HFFc6 (cell line): ENCODE results near the gene NT5M. TPM values are rescaled to one million over a fixed set of nuclear protein-coding genes. Genes with fewer than 3 reads are reported as not detected.
"Not testable (repeated sequence)": the region's sequence is repeated elsewhere in the genome, so short reads cannot be mapped to it uniquely, and the experiment has no call there.

Source experiments
- DNase-seq: peaks from one replicate; pipeline ENCODE4 v3.0.0-alpha.2; 2018
- H3K27ac Mint-ChIP-seq: 2 replicates; pipeline ENCODE4 v1.8.0; 2020; ENCODE audit warnings: mild to moderate bottlenecking, mixed read lengths
- H3K27me3 Mint-ChIP-seq: 2 replicates; pipeline ENCODE4 v1.8.0; 2021; ENCODE audit warnings: mild to moderate bottlenecking, moderate library complexity, mixed read lengths; ENCODE audit not compliant: insufficient read depth
- H3K36me3 Mint-ChIP-seq: 2 replicates; pipeline ENCODE4 v1.8.0; 2021; ENCODE audit warnings: low read depth, mixed read lengths
- H3K4me1 Mint-ChIP-seq: 2 replicates; pipeline ENCODE4 v1.8.0; 2020; ENCODE audit warnings: low read depth, mixed read lengths
- H3K4me3 Mint-ChIP-seq: 2 replicates; pipeline ENCODE4 v1.8.0; 2020; ENCODE audit warnings: mild to moderate bottlenecking, moderate library complexity, mixed read lengths
- H3K9me3 Mint-ChIP-seq: 2 replicates; pipeline ENCODE4 v1.8.0; 2020; ENCODE audit warnings: mild to moderate bottlenecking, mixed read lengths
- long read RNA-seq: library from polyadenylated mRNA; unstranded; transcript quantifications from one replicate; pipeline ENCODE4 v2.0.0, GENCODE V29; 2019
- total RNA-seq, 6 experiments: library from RNA; stranded (reverse); fragmentation: NEBNext Ultra II Directional; extraction: Animal tissue kit (Norgen Biotek cat#: 25700); gene quantifications; 2 replicates in 1 of 6; 3 replicates in 5 of 6; pipeline ENCODE4 v1.2.3, GENCODE V29; 2021
- TF ChIP-seq, protein P1 (sequence below): fragments of 200-600 bp; sonication (generic); IDR thresholded peaks from 2 replicates; pipeline ENCODE4 v1.5.0; 2021; ENCODE audit warnings: antibody characterized with exemption, mild to moderate bottlenecking

The NT5M gene
- total RNA-seq: under 1 TPM; 0.20 to 0.83 (median 0.60) TPM
- long read RNA-seq: 0 reads

DNA sequence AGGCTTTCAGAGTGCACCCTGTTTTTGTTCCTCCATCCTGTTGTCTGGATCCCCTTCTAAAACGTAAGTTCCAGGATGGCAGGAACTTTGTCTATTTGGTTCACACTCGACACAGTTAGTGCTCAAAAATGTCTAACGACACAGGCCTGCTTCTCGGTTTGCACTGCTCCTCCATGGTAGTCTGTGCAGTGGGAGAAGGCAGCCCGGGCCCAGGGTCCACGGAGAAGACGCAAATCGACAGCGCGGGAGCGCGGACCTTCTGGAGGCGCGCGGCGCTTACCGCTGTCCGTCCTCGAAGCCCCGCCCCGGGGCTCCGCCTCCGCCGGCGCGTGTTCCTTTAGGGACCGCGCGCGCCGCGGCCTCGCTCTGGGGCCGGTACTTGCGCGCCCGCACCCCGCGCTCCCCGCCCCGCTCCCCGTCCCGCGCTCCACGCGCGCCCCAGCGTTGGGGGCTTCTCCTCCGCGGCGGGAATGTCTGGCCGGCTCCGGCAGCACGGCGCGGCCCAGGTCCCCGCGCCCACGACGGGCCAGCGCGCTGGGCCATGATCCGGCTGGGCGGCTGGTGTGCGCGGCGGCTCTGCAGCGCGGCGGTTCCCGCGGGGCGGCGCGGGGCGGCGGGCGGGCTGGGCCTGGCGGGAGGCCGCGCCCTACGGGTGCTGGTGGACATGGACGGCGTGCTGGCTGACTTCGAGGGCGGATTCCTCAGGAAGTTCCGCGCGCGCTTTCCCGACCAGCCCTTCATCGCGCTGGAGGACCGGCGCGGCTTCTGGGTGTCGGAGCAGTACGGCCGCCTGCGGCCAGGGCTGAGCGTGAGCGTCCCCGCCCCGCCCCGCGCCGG, at the start of gene NT5M:
TSS of gene NT5M (plus strand) at position 364 of the 837 bp plus-strand sequence. CDS start at position 542, 178 bp downstream.
- Mint-ChIP-seq H3K36me3 (no peaks in the 10 kb centered on the region), H3K27ac (peak within 1 kb of the TSS; percentile 49; the same call in 1 of the 2 replicates), H3K4me3 (peak within 1 kb of the TSS; percentile 89), H3K4me1 (peaks cover 26% of the 10 kb centered on the region), H3K9me3 (no peaks in the 10 kb centered on the region), H3K27me3 (peaks cover 3% of the 10 kb centered on the region)
- peak; percentile 31 for DNase-seq
- TF ChIP-seq, protein P1, sequence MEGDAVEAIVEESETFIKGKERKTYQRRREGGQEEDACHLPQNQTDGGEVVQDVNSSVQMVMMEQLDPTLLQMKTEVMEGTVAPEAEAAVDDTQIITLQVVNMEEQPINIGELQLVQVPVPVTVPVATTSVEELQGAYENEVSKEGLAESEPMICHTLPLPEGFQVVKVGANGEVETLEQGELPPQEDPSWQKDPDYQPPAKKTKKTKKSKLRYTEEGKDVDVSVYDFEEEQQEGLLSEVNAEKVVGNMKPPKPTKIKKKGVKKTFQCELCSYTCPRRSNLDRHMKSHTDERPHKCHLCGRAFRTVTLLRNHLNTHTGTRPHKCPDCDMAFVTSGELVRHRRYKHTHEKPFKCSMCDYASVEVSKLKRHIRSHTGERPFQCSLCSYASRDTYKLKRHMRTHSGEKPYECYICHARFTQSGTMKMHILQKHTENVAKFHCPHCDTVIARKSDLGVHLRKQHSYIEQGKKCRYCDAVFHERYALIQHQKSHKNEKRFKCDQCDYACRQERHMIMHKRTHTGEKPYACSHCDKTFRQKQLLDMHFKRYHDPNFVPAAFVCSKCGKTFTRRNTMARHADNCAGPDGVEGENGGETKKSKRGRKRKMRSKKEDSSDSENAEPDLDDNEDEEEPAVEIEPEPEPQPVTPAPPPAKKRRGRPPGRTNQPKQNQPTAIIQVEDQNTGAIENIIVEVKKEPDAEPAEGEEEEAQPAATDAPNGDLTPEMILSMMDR: no peak

DNA sequence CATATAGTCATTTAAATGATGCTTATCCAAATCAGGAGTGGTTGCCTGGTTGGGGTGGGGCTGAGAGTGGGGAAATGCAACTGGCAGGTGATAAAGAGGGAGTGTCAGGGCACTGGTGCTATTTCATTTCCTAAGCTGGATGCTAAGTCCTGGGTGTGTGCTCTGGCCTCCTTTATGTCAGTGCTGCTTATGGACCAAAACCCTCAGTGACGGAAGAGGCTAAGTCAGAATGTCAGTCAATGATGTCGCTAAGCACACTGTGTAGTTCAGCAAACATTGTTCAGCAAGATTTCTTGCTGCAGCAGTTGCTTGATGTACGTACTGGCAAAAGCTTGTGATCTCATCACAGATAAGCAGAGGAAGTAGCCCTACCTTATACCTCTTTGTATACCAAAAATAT, 49.8 kb upstream of the NT5M start:
- H3K9me3 Mint-ChIP-seq: no peaks in the 10 kb centered on the region
- no peaks in the 10 kb centered on the region for H3K27me3 Mint-ChIP-seq
- DNase-seq: no peak
- H3K36me3 Mint-ChIP-seq: peaks cover 36% of the 10 kb centered on the region
- TF ChIP-seq, protein P1: no peak
- no peak overlapping the region for H3K4me3 Mint-ChIP-seq
- H3K27ac Mint-ChIP-seq: no peak overlapping the region
- H3K4me1 Mint-ChIP-seq: no peaks in the 10 kb centered on the region

DNA sequence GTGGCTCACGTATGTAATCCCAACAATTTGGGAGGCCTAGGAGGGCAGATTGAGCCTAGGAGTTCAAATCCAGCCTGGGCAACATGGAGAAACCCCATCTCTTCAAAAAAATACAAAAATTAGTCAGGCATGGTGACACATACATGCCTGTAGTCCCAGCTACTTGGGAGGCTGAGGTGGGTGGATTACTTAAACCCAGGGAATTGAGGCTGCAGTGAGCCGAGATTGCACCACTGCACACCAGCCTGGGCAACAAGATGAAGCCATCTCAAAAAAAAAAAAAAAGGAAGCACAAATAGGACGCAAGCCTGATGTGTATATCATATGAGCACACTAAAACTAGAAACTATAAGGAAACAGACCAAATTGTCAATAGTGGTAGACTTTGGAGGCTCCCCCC, 49.1 kb upstream of the NT5M start:
- no peaks in the 10 kb centered on the region for H3K4me1 Mint-ChIP-seq
- no peak overlapping the region for H3K4me3 Mint-ChIP-seq
- TF ChIP-seq, protein P1: no peak
- H3K27me3 Mint-ChIP-seq: no peaks in the 10 kb centered on the region
- no peak for DNase-seq
- no peaks in the 10 kb centered on the region for H3K9me3 Mint-ChIP-seq
- H3K27ac Mint-ChIP-seq: no peak overlapping the region
- peaks cover 38% of the 10 kb centered on the region for H3K36me3 Mint-ChIP-seq

- not testable (repeated sequence) for DNase-seq, H3K9me3 Mint-ChIP-seq, H3K27me3 Mint-ChIP-seq, H3K4me3 Mint-ChIP-seq, H3K27ac Mint-ChIP-seq, H3K4me1 Mint-ChIP-seq
- H3K36me3 Mint-ChIP-seq: peaks cover 42% of the 10 kb centered on the region
Observed at GRCh38 chr17:17255689-17256088, 47.5 kb upstream of the NT5M start.

GRCh38 chr17:17256316-17256715, 46.9 kb upstream of the NT5M start:
- no peaks in the 10 kb centered on the region for H3K4me1 Mint-ChIP-seq
- H3K36me3 Mint-ChIP-seq: peaks cover 40% of the 10 kb centered on the region
- TF ChIP-seq, protein P1: no peak
- H3K9me3 Mint-ChIP-seq: no peaks in the 10 kb centered on the region
- no peak overlapping the region for H3K27ac Mint-ChIP-seq
- DNase-seq: no peak
- H3K4me3 Mint-ChIP-seq: no peak overlapping the region
- no peaks in the 10 kb centered on the region for H3K27me3 Mint-ChIP-seq

GRCh38 chr17:17258011-17258410, 45.2 kb upstream of the NT5M start:
- H3K27ac Mint-ChIP-seq: no peak overlapping the region
- H3K27me3 Mint-ChIP-seq: no peaks in the 10 kb centered on the region
- H3K9me3 Mint-ChIP-seq: no peaks in the 10 kb centered on the region
- no peaks in the 10 kb centered on the region for H3K4me1 Mint-ChIP-seq
- H3K36me3 Mint-ChIP-seq: peaks cover 29% of the 10 kb centered on the region
- TF ChIP-seq, protein P1: no peak
- no peak for DNase-seq
- no peak overlapping the region for H3K4me3 Mint-ChIP-seq
